Measurements from ENCODE around the gene PPP3CA.

GRCh38 chr4:101019313-101019712 is 328.0 kb downstream of the PPP3CA start:
- TF ChIP-seq CTCF (IDR thresholded peaks at IDR 0.05) (no peak), POLR2A (IDR thresholded peaks at IDR 0.05) (no peak)

All from lower leg skin (tissue), 3 donors.